Retinal pigment epithelial cell (primary cell): ENCODE measurements around the gene KRTAP5-7.

Source experiments
- DNase-seq: peaks from one replicate; pipeline ENCODE4 v3.0.0-alpha.2; 2010; ENCODE audit warnings: low read depth
- H3K4me3 ChIP-seq: 2 replicates; pipeline ENCODE4 v1.5.1; 2011; ENCODE audit warnings: mild to moderate bottlenecking, low read length, control low read depth, moderate library complexity
- TF ChIP-seq, protein P1 (sequence below): conservative IDR thresholded peaks from 2 replicates; pipeline ENCODE4 v1.5.1; 2011; ENCODE audit warnings: low read depth, low read length, control low read depth, inconsistent platforms

Gene KRTAP5-7

DNA sequence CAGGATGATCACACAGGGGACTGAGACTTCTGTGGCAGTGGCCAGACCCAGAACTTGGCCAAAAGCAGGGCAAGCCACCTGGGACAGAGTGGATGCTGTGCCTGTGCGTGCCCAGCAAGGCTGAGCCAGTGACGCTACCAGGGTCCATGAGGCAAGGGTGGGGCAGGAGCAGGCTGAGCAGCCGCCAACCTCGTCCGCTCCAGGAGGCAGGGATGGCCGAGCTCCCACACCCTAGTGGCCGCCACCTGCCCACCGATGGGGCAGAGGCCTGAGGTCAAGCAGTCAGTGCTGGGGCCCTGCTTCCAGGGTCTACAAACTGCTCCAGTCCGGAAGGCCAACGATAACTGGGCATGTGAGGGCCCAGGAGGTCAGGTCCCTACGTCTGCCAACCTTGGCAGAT lies 28.4 kb downstream of the KRTAP5-7 start:
- no peak for DNase-seq
- no peak overlapping the region for H3K4me3 ChIP-seq
- TF ChIP-seq, protein P1, sequence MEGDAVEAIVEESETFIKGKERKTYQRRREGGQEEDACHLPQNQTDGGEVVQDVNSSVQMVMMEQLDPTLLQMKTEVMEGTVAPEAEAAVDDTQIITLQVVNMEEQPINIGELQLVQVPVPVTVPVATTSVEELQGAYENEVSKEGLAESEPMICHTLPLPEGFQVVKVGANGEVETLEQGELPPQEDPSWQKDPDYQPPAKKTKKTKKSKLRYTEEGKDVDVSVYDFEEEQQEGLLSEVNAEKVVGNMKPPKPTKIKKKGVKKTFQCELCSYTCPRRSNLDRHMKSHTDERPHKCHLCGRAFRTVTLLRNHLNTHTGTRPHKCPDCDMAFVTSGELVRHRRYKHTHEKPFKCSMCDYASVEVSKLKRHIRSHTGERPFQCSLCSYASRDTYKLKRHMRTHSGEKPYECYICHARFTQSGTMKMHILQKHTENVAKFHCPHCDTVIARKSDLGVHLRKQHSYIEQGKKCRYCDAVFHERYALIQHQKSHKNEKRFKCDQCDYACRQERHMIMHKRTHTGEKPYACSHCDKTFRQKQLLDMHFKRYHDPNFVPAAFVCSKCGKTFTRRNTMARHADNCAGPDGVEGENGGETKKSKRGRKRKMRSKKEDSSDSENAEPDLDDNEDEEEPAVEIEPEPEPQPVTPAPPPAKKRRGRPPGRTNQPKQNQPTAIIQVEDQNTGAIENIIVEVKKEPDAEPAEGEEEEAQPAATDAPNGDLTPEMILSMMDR, result no peak

DNA sequence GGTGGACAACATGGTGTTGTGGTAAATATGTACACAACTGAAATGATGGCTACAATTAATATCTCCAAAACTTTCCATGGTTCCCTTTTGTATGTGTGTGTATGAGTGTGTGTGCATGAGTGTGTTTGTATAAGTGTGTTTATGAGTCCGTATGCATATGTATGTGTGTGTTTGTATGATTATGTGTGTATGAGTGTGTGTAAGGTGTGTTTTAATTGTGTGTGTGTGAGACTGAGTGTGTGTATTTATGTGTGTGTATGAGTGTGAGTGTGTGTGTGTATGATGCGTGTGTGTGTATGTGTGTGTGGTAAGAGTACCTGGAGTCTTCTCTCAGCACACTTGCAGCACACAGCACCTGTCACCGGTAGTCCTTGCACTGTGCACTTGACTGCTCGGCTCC lies 29.0 kb downstream of the KRTAP5-7 start:
- H3K4me3 ChIP-seq, result no peak overlapping the region
- TF ChIP-seq, protein P1, result no peak
- no peak for DNase-seq

DNA sequence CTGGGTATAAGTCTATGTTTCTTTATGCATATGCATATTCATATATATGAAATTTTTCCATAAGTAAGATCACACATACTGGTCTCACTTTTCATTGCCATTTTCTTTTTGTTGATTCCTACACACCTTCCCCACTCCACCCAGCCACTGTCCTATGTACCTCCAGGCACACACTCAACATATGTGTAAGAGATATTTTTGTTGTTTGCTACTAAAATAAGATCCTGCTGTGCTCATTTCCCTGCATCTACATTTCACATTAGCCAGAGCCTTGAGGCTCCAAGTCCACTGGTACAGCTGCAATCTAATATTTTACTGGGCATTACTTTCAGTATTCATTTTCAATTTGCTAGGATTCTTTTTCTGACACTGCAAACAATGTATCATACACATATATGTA lies 30.2 kb downstream of the KRTAP5-7 start:
- no peak for DNase-seq
- TF ChIP-seq, protein P1, result no peak

DNA sequence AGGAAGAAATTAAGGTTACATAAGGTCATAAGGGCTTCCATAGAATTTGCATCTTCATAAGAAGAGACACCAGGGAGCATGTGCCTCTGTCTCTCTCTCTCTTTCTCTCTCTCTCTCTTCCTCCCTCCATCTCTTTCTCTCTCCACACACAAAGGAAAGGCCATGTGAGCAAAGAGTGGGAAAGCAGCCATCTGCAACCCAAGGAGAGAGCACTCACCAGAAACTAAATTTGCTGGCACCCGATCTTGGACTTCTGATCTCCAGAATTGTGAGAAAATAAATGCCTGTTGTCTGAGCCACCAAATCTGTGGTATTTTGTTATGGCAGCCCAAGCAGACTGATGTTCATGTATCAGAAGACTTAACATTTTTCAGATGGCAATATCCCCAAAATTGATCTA lies 31.9 kb downstream of the KRTAP5-7 start:
- DNase-seq, result no peak
- TF ChIP-seq, protein P1, result no peak
- no peak overlapping the region for H3K4me3 ChIP-seq

More for the DNA sequence above, 30.2 kb downstream of the KRTAP5-7 start:
- no peak overlapping the region for H3K4me3 ChIP-seq

DNA sequence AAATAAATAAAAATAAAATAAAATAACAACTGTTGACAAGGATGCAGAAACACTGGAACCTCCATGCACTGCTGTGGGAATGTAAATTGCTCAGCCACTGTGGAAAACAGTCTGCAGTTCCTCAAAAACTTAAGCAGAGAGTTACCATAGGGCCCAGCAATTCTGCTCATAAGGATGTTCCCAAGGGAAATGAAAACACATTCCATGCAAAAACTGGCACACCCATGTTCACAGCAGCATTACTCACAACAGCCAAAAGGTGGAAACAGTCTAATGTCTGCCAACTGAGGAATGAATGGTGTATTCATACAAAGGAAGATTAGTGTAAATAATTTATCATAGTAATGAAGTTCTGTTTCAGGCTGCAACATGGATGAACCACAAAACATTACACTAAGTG lies 35.1 kb downstream of the KRTAP5-7 start:
- TF ChIP-seq, protein P1, result no peak
- DNase-seq, result no peak
- H3K4me3 ChIP-seq, result no peak overlapping the region

DNA sequence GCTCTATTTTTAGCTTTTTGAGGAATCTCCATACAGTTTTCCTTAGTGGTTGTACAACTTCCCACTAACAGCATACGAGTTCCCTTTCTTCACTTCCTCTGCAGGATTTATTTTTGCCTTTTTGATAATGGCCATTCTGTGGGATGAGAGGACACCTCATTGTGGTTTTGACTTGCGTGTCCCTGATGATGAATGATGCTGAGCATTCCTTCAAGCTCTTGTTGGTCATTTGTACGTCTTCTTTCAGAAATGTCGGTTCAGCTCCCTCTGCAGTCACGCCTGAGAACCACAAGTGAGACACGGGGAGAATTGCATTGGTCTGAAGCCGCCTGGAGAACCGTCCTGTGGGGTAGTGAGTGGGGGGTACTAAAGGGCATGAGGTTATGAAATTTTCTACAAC lies 36.3 kb downstream of the KRTAP5-7 start:
- H3K4me3 ChIP-seq, result no peak overlapping the region
- DNase-seq, result no peak
- TF ChIP-seq, protein P1, result peak; percentile 23

DNA sequence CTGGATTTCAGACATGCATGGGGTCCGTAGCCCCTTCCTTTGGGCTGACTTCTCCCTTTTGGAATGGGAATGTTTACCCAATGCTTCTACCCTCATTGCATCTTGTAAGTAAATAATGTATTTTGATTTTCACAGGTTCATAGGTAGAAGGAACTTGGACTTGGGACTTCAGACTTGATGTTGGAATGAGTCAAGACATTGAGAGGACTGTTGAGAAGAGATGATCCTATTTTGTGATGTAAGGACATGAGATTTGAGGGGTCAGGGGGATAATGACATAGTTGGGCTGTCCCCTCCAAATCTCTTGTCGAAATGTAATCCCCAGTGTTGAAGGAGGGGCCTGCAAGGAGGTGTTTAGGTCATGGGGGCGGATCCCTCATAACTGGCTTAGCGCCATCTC lies 37.4 kb downstream of the KRTAP5-7 start:
- H3K4me3 ChIP-seq, result no peak overlapping the region
- no peak for DNase-seq
- TF ChIP-seq, protein P1, result no peak
